SK-N-SH treated with all-trans-retinoic acid at 6 μM for 48 hours (cell line): ENCODE measurements around the gene TFPT.

Source experiments
- ARNTL ChIP-seq: fragments of 450-650 bp; formaldehyde crosslinking; IDR thresholded peaks from 2 replicates; pipeline ENCODE4 v1.5.0; 2020; ENCODE audit warnings: low read depth, mild to moderate bottlenecking, moderate library complexity, borderline replicate concordance
- BACH2 ChIP-seq: fragments of 250-450 bp; sonication (Bioruptor Pico); IDR thresholded peaks from 2 replicates; pipeline ENCODE4 v1.9.0; 2021; ENCODE audit warnings: mild to moderate bottlenecking, borderline replicate concordance
- CSDC2 ChIP-seq: fragments of 250-450 bp; sonication (Bioruptor Pico); IDR thresholded peaks from 2 replicates; pipeline ENCODE4 v1.5.0; 2020; ENCODE audit warnings: mild to moderate bottlenecking, moderate library complexity
- OSR1 ChIP-seq: fragments of 250-450 bp; sonication (Bioruptor Pico); IDR thresholded peaks from 2 replicates; pipeline ENCODE4 v1.8.0; 2022; ENCODE audit warnings: moderate library complexity, mild to moderate bottlenecking, inconsistent platforms
- POU6F1 ChIP-seq: fragments of 250-450 bp; sonication (Bioruptor Pico); IDR thresholded peaks from 2 replicates; pipeline ENCODE4 v1.8.0; 2021; ENCODE audit warnings: low read depth, mild to moderate bottlenecking, moderate library complexity, borderline replicate concordance
- TOX ChIP-seq: fragments of 250-450 bp; sonication (Bioruptor Pico); IDR thresholded peaks from 2 replicates; pipeline ENCODE4 v1.8.0; 2021; ENCODE audit warnings: mild to moderate bottlenecking, moderate library complexity, borderline replicate concordance
- TSHZ2 ChIP-seq: fragments of 250-450 bp; sonication (Bioruptor Pico); IDR thresholded peaks from 2 replicates; pipeline ENCODE4 v1.5.0; 2020; ENCODE audit warnings: mild to moderate bottlenecking, moderate library complexity
- ZFP3 ChIP-seq: fragments of 250-450 bp; sonication (Bioruptor Pico); IDR thresholded peaks from 2 replicates; pipeline ENCODE4 v1.5.0; 2020; ENCODE audit warnings: mild to moderate bottlenecking, moderate library complexity
- ZNF565 ChIP-seq: fragments of 450-650 bp; formaldehyde crosslinking; conservative IDR thresholded peaks from 2 replicates; pipeline ENCODE4 v1.5.0; 2020; ENCODE audit warnings: low read depth, mild to moderate bottlenecking, moderate library complexity

DNA sequence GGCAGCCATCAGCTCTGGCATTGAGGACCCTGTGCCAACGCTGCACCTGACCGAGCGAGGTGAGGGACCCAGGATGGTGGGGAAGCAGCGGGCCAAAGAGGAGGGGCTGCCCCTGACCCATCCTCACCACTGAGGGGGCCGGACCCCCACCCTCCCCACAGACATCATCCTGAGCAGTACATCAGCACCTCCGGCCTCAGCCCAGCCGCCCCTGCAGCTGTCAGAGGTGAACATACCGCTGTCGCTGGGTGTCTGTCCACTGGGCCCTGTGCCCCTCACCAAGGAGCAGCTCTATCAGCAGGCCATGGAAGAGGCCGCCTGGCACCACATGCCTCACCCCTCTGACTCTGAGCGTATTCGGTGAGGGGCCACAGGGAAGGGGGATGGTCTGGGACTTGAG lies 36.8 kb upstream of the TFPT start:
- no peak for TF ChIP-seq TSHZ2 (CRISPR knock-in tag)
- no peak for TF ChIP-seq ZNF565 (CRISPR knock-in tag)
- no peak for TF ChIP-seq ARNTL (CRISPR knock-in tag)
- TF ChIP-seq ZFP3 = no peak
- TF ChIP-seq TOX (CRISPR knock-in tag) = no peak
- no peak for TF ChIP-seq BACH2 (CRISPR knock-in tag)
- TF ChIP-seq POU6F1 (CRISPR knock-in tag) = no peak
- TF ChIP-seq OSR1 (CRISPR knock-in tag) = no peak
- no peak for TF ChIP-seq CSDC2 (CRISPR knock-in tag)
